Uterus (tissue), 4 donors: ENCODE data around the gene MAN2B2. TPM values are rescaled to one million over a fixed set of nuclear protein-coding genes. Genes with fewer than 3 reads are reported as not detected.

Source experiments
- DNase-seq, 2 donors: peaks; one replicate each; pipeline ENCODE4 v3.0.0-alpha.2; 2019 to 2020
- H3K27ac ChIP-seq, 2 donors: fragments of 200-600 bp; sonication (generic); 1 replicate in 1 of 2; 2 replicates in 1 of 2; pipeline ENCODE4 v1.5.1; 2016 to 2018
- H3K27me3 ChIP-seq, 2 donors: fragments of 200-600 bp; sonication (generic); one replicate each; pipeline ENCODE4 v1.5.1; 2018 to 2019; ENCODE audit warnings: control low read depth in 1 of 2
- H3K36me3 ChIP-seq, 2 donors: fragments of 200-600 bp; sonication (generic); one replicate each; pipeline ENCODE4 v1.5.1; 2019; ENCODE audit warnings: control low read depth in 1 of 2
- H3K4me1 ChIP-seq, 2 donors: fragments of 200-600 bp; sonication (generic); one replicate each; pipeline ENCODE4 v1.5.1; 2018 to 2019; ENCODE audit warnings: control low read depth in 1 of 2
- H3K4me3 ChIP-seq, 2 donors: fragments of 200-600 bp; sonication (generic); 1 replicate in 1 of 2; 2 replicates in 1 of 2; pipeline ENCODE4 v1.5.1; 2018 to 2019; ENCODE audit warnings: mild to moderate bottlenecking in 1 of 2
- H3K9me3 ChIP-seq, 2 donors: fragments of 200-600 bp; sonication (generic); one replicate each; pipeline ENCODE4 v1.5.1; 2019; ENCODE audit warnings: control low read depth in 1 of 2
- CTCF ChIP-seq, 4 experiments: fragments of 200-600 bp in 2 of 4; fragments of 450-650 bp in 2 of 4; sonication (generic) in 2 of 4; IDR thresholded peaks; one replicate each; pipeline ENCODE4 v1.5.1; 2016 to 2019; ENCODE audit warnings: antibody characterized with exemption in 4 of 4, mild to moderate bottlenecking in 2 of 4, moderate library complexity in 1 of 4
- POLR2A ChIP-seq, 2 donors: fragments of 450-650 bp; IDR thresholded peaks; one replicate each; pipeline ENCODE4 v1.6.1; 2016; ENCODE audit warnings: antibody characterized with exemption in 2 of 2, mild to moderate bottlenecking in 1 of 2, moderate library complexity in 1 of 2
- intact Hi-C: fragments of 100-400 bp; cut with DNase I; formaldehyde crosslinking; loops from one replicate; pipeline ENCODE4 v1.15.1; 2023; ENCODE audit warnings: low total_unique reads
- total RNA-seq, 4 donors: library from RNA; depleted of rRNA in 3 of 4; stranded (reverse); fragments of >200 nt in 3 of 4; gene quantifications; one replicate each; pipeline versions ENCODE4 v1.1.0 to v1.2.4, GENCODE V29; 2014 to 2023
- donor health status: DM: yes; HTN: yes; CAD: no.

The MAN2B2 gene
- total RNA-seq, 4 donors from 2014 or later = 14.8 to 30.8 (median 19.2) TPM

GRCh38 chr4:6565691-6566390 lies 9.1 kb upstream of the MAN2B2 start:
- Histone ChIP-seq H3K9me3 (no peaks in the 10 kb centered on the region), H3K27me3 (peaks cover 0 to 8% of the 10 kb centered on the region in 2 donors), H3K4me1 (peaks cover 0 to 5% of the 10 kb centered on the region in 2 donors), H3K27ac (no peak overlapping the region), H3K4me3 (no peak overlapping the region), H3K36me3 (no peaks in the 10 kb centered on the region)
- TF ChIP-seq POLR2A (IDR thresholded peaks at IDR 0.05) (no peak), CTCF (IDR thresholded peaks at IDR 0.05) (no peak)
- intact Hi-C loops = no loop called here
- no peak for DNase-seq

GRCh38 chr4:6566391-6567190 lies 8.4 kb upstream of the MAN2B2 start:
- Histone ChIP-seq H3K4me1 (peaks cover 0 to 5% of the 10 kb centered on the region in 2 donors), H3K4me3 (no peak overlapping the region), H3K36me3 (no peaks in the 10 kb centered on the region), H3K27ac (no peak overlapping the region), H3K27me3 (peaks cover 0 to 8% of the 10 kb centered on the region in 2 donors), H3K9me3 (no peaks in the 10 kb centered on the region)
- DNase-seq = no peak
- no peak for TF ChIP-seq POLR2A (IDR thresholded peaks at IDR 0.05)
- TF ChIP-seq CTCF (IDR thresholded peaks at IDR 0.05) = no peak
- intact Hi-C loops = no loop called here

- H3K27ac ChIP-seq = no peak overlapping the region
- no peak overlapping the region for H3K4me3 ChIP-seq
- DNase-seq = no peak
- intact Hi-C loops = no loop called here
- no peak for TF ChIP-seq CTCF (IDR thresholded peaks at IDR 0.05)
- TF ChIP-seq POLR2A (IDR thresholded peaks at IDR 0.05) = no peak
- H3K36me3 ChIP-seq = no peaks in the 10 kb centered on the region
- H3K9me3 ChIP-seq = no peaks in the 10 kb centered on the region
- H3K27me3 ChIP-seq = peaks cover 0 to 8% of the 10 kb centered on the region in 2 donors
- peaks cover 0 to 5% of the 10 kb centered on the region in 2 donors for H3K4me1 ChIP-seq
These were observed 7.8 kb upstream of the MAN2B2 start for GRCh38 chr4:6567218-6567617.

- DNase-seq = no peak
- no peak overlapping the region for H3K27ac ChIP-seq
- peaks cover 0 to 8% of the 10 kb centered on the region in 2 donors for H3K27me3 ChIP-seq
- intact Hi-C loops = no loop called here
- peaks cover 0 to 3% of the 10 kb centered on the region in 2 donors for H3K4me1 ChIP-seq
- TF ChIP-seq POLR2A (IDR thresholded peaks at IDR 0.05) (no peak), CTCF (IDR thresholded peaks at IDR 0.05) (no peak)
- no peaks in the 10 kb centered on the region for H3K9me3 ChIP-seq
- H3K4me3 ChIP-seq = no peak overlapping the region
- no peaks in the 10 kb centered on the region for H3K36me3 ChIP-seq
These were observed 6.8 kb upstream of the MAN2B2 start for GRCh38 chr4:6568148-6568547.
